GM18498 (cell line): ENCODE results near the gene CALHM1.
"Not testable (repeated sequence)": the region's sequence is repeated elsewhere in the genome, so short reads cannot be mapped to it uniquely, and the experiment has no call there.

ENCODE experiments used
- ATAC-seq: cut with Tn5 transposase; IDR thresholded peaks from one replicate; pipeline ENCODE4 v1.9.1; 2021; ENCODE audit warnings: mild to moderate bottlenecking, moderate library complexity; ENCODE audit not compliant: unreplicated experiment

The CALHM1 gene

GRCh38 chr10:103487410-103487708, 28.7 kb upstream of the CALHM1 start:
- ATAC-seq, result no peak

GRCh38 chr10:103486635-103487409, 28.1 kb upstream of the CALHM1 start:
- ATAC-seq, result not testable (repeated sequence)

- ATAC-seq, result peak; percentile 69
Measured at GRCh38 chr10:103481974-103482531, 23.4 kb upstream of the CALHM1 start.

GRCh38 chr10:103480521-103480920, 21.8 kb upstream of the CALHM1 start:
- no peak for ATAC-seq

- ATAC-seq, result no peak
Measured at GRCh38 chr10:103479135-103479534, 20.4 kb upstream of the CALHM1 start, which contains the start of gene CALHM3. TSS of gene CALHM3 (minus strand) at chr10:103479240. CDS start at chr10:103479032, 208 bp downstream.

GRCh38 chr10:103478671-103479070, 20.0 kb upstream of the CALHM1 start:
- ATAC-seq, result no peak

- no peak for ATAC-seq
Measured at GRCh38 chr10:103476046-103476768, 17.5 kb upstream of the CALHM1 start.

GRCh38 chr10:103475437-103475836, 16.7 kb upstream of the CALHM1 start:
- no peak for ATAC-seq

GRCh38 chr10:103474077-103474476, 15.4 kb upstream of the CALHM1 start:
- no peak for ATAC-seq

GRCh38 chr10:103473261-103473671, 14.6 kb upstream of the CALHM1 start:
- no peak for ATAC-seq

- ATAC-seq, result peak; percentile 37
Measured at GRCh38 chr10:103472005-103472404, 13.3 kb upstream of the CALHM1 start.

- peak; percentile 80 for ATAC-seq
Measured at GRCh38 chr10:103470761-103471653, 12.3 kb upstream of the CALHM1 start.

- ATAC-seq, result no peak
Measured at GRCh38 chr10:103469201-103469600, 10.5 kb upstream of the CALHM1 start.

- no peak for ATAC-seq
Measured at GRCh38 chr10:103467406-103467805, 8.7 kb upstream of the CALHM1 start.

GRCh38 chr10:103466734-103467133, 8.0 kb upstream of the CALHM1 start:
- no peak for ATAC-seq

GRCh38 chr10:103465411-103466179, 6.9 kb upstream of the CALHM1 start:
- ATAC-seq, result no peak

GRCh38 chr10:103463499-103463898, 4.8 kb upstream of the CALHM1 start:
- no peak for ATAC-seq

- ATAC-seq, result no peak
Measured at GRCh38 chr10:103459615-103460014, 915 bp upstream of the CALHM1 start.

GRCh38 chr10:103457896-103458583, 660 bp downstream of the CALHM1 start:
- ATAC-seq, result no peak
